ENCODE data around the gene PPP1R7.
A peak's percentile ranks its signal among the peaks of the same experiment; 100 is the strongest.

The PPP1R7 gene

GRCh38 chr2:241217320-241218031 lies 67.2 kb downstream of the PPP1R7 start:
- DNase-seq: peak in 2 of 4 experiments; percentile 9 to 17

- peak in 2 of 4 experiments; percentile 17 to 20 for DNase-seq
These were observed 68.1 kb downstream of the PPP1R7 start for GRCh38 chr2:241218131-241219029.

GRCh38 chr2:241219030-241219382 lies 68.7 kb downstream of the PPP1R7 start:
- DNase-seq: no peak

GRCh38 chr2:241219856-241220356 lies 69.6 kb downstream of the PPP1R7 start:
- DNase-seq: no peak

- no peak for DNase-seq
These were observed 73.1 kb downstream of the PPP1R7 start for GRCh38 chr2:241223211-241224017.

GRCh38 chr2:241224018-241224850 lies 74.0 kb downstream of the PPP1R7 start:
- no peak for DNase-seq

- no peak for DNase-seq
These were observed 74.7 kb downstream of the PPP1R7 start for GRCh38 chr2:241224851-241225438.

- DNase-seq: no peak
These were observed 75.3 kb downstream of the PPP1R7 start for GRCh38 chr2:241225545-241225944.

GRCh38 chr2:241225983-241226382 lies 75.7 kb downstream of the PPP1R7 start:
- DNase-seq: no peak

GRCh38 chr2:241226723-241227572 lies 76.7 kb downstream of the PPP1R7 start:
- no peak for DNase-seq

- no peak for DNase-seq
These were observed 77.3 kb downstream of the PPP1R7 start for GRCh38 chr2:241227594-241227993.

- DNase-seq: no peak
These were observed 78.0 kb downstream of the PPP1R7 start for GRCh38 chr2:241228081-241228859.

- DNase-seq: no peak
These were observed 78.7 kb downstream of the PPP1R7 start for GRCh38 chr2:241228860-241229516.

- DNase-seq: no peak
These were observed 79.5 kb downstream of the PPP1R7 start for GRCh38 chr2:241229563-241230401.

GRCh38 chr2:241230435-241230834 lies 80.2 kb downstream of the PPP1R7 start:
- no peak for DNase-seq

GRCh38 chr2:241232736-241233575 lies 82.7 kb downstream of the PPP1R7 start:
- no peak for DNase-seq

Measured in activated CD4-positive, CD25-positive, alpha-beta regulatory T cell (primary cell).